ENCODE results near the gene TUBG2. TPM values are rescaled to one million over a fixed set of nuclear protein-coding genes. Genes with fewer than 3 reads are reported as not detected.

Gene TUBG2
- total and polyA plus RNA-seq, 10 of the 15 experiments (the other 5 are each of a cell fraction or from before 2014, with no cell fraction given) = 1.2 to 12.5 (median 8.9) TPM

DNA sequence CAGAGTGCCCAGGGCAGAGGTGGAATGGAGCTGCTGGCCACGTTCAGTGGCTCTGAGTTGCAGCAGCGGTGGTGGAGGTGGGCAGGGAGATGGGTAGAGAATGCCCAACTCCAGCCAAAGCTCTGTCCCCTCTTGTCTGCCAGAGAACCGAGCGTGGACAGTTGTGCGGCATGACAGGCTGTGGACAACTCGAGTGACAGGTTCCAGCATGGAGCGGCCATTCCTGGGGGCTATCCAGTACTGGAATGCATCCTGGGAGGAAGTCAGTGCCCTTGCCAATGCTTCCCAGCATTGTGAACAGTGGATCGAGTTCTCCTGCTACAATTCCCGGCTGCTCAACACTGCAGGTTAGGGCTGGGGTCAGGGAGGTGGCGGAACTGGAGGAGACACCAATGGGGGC, 31.5 kb downstream of the TUBG2 start:
- no TSS peak for BruUV-seq (replicated peaks)
- no peak overlapping the region for H3K9ac ChIP-seq (ENCODE audit: control insufficient read depth, insufficient read depth, low read length)
- in situ Hi-C loops (cut with MboI) = no loop called here
- ChIA-PET SMC1A (ENCODE audit: uncharacterized antibody, unreplicated experiment) (no interaction called here), CTCF (interaction anchor here (1.3 kb wide), 1 partner anchor 10 kb away, joined by 4 read pairs; no protein-coding TSS in a partner anchor), RAD21 (ENCODE audit: unreplicated experiment) (interaction anchor here (1.1 kb wide), 1 partner anchor 10 kb away, joined by 3 read pairs; no protein-coding TSS in a partner anchor), POLR2A (interaction anchor here (0.7 kb wide), 1 partner anchor 332 kb away, joined by 5 read pairs; no protein-coding TSS in a partner anchor)
- intact Hi-C loops (cut with micrococcal nuclease; ENCODE audit: unreplicated experiment) = no loop called here
- H4K20me1 ChIP-seq (ENCODE audit: control insufficient read depth, insufficient read depth) = no peaks in the 10 kb centered on the region
- no peaks in the 10 kb centered on the region for H3K27me3 ChIP-seq (replicated peaks in 1 of 2; ENCODE audit: control insufficient read depth in 2 of 2, insufficient read depth in 2 of 2, low read length in 1 of 2)
- H3K36me3 ChIP-seq (ENCODE audit: control insufficient read depth in 2 of 2, insufficient read depth in 2 of 2, low read length in 1 of 2) = peaks cover 12 to 32% of the 10 kb centered on the region in 2 experiments
- H3K4me3 ChIP-seq = no peak overlapping the region
- FAIRE-seq (no peak), DNase-seq (ENCODE audit: low read depth, low spot score) (no peak), ATAC-seq (no peak)
- no peaks in the 10 kb centered on the region for H3K4me1 ChIP-seq (ENCODE audit: control insufficient read depth, insufficient read depth, low read length)
- H3K79me2 ChIP-seq (ENCODE audit: control insufficient read depth, insufficient read depth, low read length) = no peaks in the 10 kb centered on the region
- WGBS (ENCODE audit: insufficient coverage, insufficient replicate concordance, low lambda C conversion rate, missing lambda C conversion rate) = 81% methylated on average over 10 of the region's 10 CpGs
- no peak overlapping the region for H3K4me2 ChIP-seq (ENCODE audit: control insufficient read depth, insufficient read depth)
- TF ChIP-seq, protein P1, sequence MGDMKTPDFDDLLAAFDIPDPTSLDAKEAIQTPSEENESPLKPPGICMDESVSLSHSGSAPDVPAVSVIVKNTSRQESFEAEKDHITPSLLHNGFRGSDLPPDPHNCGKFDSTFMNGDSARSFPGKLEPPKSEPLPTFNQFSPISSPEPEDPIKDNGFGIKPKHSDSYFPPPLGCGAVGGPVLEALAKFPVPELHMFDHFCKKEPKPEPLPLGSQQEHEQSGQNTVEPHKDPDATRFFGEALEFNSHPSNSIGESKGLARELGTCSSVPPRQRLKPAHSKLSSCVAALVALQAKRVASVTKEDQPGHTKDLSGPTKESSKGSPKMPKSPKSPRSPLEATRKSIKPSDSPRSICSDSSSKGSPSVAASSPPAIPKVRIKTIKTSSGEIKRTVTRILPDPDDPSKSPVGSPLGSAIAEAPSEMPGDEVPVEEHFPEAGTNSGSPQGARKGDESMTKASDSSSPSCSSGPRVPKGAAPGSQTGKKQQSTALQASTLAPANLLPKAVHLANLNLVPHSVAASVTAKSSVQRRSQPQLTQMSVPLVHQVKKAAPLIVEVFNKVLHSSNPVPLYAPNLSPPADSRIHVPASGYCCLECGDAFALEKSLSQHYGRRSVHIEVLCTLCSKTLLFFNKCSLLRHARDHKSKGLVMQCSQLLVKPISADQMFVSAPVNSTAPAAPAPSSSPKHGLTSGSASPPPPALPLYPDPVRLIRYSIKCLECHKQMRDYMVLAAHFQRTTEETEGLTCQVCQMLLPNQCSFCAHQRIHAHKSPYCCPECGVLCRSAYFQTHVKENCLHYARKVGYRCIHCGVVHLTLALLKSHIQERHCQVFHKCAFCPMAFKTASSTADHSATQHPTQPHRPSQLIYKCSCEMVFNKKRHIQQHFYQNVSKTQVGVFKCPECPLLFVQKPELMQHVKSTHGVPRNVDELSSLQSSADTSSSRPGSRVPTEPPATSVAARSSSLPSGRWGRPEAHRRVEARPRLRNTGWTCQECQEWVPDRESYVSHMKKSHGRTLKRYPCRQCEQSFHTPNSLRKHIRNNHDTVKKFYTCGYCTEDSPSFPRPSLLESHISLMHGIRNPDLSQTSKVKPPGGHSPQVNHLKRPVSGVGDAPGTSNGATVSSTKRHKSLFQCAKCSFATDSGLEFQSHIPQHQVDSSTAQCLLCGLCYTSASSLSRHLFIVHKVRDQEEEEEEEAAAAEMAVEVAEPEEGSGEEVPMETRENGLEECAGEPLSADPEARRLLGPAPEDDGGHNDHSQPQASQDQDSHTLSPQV (IDR thresholded peaks at IDR 0.05) = no peak
- TF ChIP-seq IRF4 (IDR thresholded peaks at IDR 0.05; ENCODE audit: low read depth, low read length) (no peak), SPI1 (IDR thresholded peaks at IDR 0.05; ENCODE audit: borderline replicate concordance, insufficient read depth, low read depth, low read length) (no peak), NR2C1 (IDR thresholded peaks at IDR 0.05) (no peak), TAF1 (IDR thresholded peaks at IDR 0.05; ENCODE audit: borderline replicate concordance, low read depth, low read length) (no peak), MXI1 (IDR thresholded peaks at IDR 0.05; ENCODE audit: low read depth, low read length) (no peak), ZNF217 (IDR thresholded peaks at IDR 0.05) (no peak), ETV6 (conservative IDR thresholded peaks at IDR 0.05 in 1 of 2, IDR thresholded peaks at IDR 0.05 in 1 of 2; ENCODE audit: borderline replicate concordance in 1 of 2, low read depth in 1 of 2) (no peak)
- H3K9me3 ChIP-seq (replicated peaks; ENCODE audit: control insufficient read depth, insufficient read depth, low read length) = no peaks in the 10 kb centered on the region
- H2AFZ ChIP-seq (ENCODE audit: control insufficient read depth, low read depth, low read length) = no peak overlapping the region
- no peak overlapping the region for H3K27ac ChIP-seq (ENCODE audit: control insufficient read depth, insufficient read depth)
